BLaER1 (cell line): ENCODE data around the gene DHX15.

ENCODE experiments used
- H3K27ac ChIP-seq: shearing (Covaris generic); formaldehyde crosslinking; 2 replicates; pipeline ENCODE4 v1.8.1; 2022
- H3K27me3 ChIP-seq: shearing (Covaris generic); formaldehyde crosslinking; 2 replicates; pipeline ENCODE4 v1.8.1; 2022
- H3K36me3 ChIP-seq: shearing (Covaris generic); formaldehyde crosslinking; 2 replicates; pipeline ENCODE4 v1.8.1; 2022
- H3K4me1 ChIP-seq: shearing (Covaris generic); formaldehyde crosslinking; 2 replicates; pipeline ENCODE4 v1.8.1; 2022
- H3K4me2 ChIP-seq: shearing (Covaris generic); formaldehyde crosslinking; 2 replicates; pipeline ENCODE4 v1.8.1; 2022
- H3K4me3 ChIP-seq: shearing (Covaris generic); formaldehyde crosslinking; 2 replicates; pipeline ENCODE4 v1.8.1; 2022
- H3K9ac ChIP-seq: shearing (Covaris generic); formaldehyde crosslinking; 2 replicates; pipeline ENCODE4 v1.8.1; 2022
- H3K9me3 ChIP-seq: shearing (Covaris generic); formaldehyde crosslinking; 2 replicates; pipeline ENCODE4 v1.8.1; 2022
- H4K20me1 ChIP-seq: shearing (Covaris generic); formaldehyde crosslinking; 2 replicates; pipeline ENCODE4 v1.8.1; 2022
- Cebpa-rat ChIP-seq: shearing (Covaris generic); IDR thresholded peaks from 2 replicates; pipeline ENCODE4 v1.8.1; 2022

The DHX15 gene

DNA sequence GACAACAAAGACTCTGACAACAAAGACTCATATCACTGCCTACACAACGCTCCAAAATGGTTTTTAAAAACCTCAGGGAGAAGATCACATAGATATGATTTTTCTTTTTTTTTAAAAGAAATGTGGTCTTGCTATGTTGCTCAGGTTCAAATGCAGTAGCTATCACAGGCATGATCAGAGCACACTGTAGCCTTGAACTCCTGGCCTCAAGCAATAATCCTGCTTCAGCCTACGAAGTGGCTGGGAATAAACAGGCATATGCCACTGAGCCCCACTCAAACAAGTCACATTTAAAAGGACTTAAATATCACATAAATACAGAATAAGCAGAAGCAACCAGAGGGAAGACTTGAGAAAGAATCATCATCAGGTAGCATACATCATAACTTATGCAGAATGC lies 14.7 kb downstream of the DHX15 start:
- TF ChIP-seq Cebpa-rat, result no peak
- H3K4me3 ChIP-seq, result no peak overlapping the region
- H3K27ac ChIP-seq, result no peak overlapping the region
- no peak overlapping the region for H3K9ac ChIP-seq
- H3K9me3 ChIP-seq, result peaks cover 4% of the 10 kb centered on the region; the same call in 1 of the 2 replicates
- H3K36me3 ChIP-seq, result peaks cover 98% of the 10 kb centered on the region
- no peaks in the 10 kb centered on the region; the same call in 1 of the 2 replicates for H3K4me1 ChIP-seq
- no peaks in the 10 kb centered on the region for H3K27me3 ChIP-seq
- H3K4me2 ChIP-seq, result no peak overlapping the region
- H4K20me1 ChIP-seq, result peaks cover 100% of the 10 kb centered on the region

DNA sequence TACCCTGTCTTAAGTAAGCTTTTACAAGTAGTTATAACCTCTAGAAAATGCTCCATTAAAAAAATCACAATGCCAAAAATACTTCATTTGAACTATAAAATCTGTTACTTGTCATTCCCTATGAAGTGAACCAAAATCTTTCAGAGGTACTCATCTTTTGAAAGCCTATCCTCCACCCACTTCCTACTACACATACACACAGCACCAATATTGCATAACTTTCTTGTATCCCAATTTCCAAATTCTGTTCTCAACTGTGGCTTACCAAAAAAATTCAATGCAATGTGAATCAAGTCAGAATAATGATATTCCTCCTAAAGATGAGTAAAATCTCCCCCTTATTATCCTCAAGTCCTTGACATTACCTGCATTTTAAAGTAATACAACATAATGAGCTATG lies 15.9 kb downstream of the DHX15 start:
- Histone ChIP-seq H3K27me3 (no peaks in the 10 kb centered on the region), H3K4me2 (no peak overlapping the region), H3K9me3 (peaks cover 4% of the 10 kb centered on the region; the same call in 1 of the 2 replicates), H4K20me1 (peaks cover 100% of the 10 kb centered on the region), H3K36me3 (peaks cover 98% of the 10 kb centered on the region), H3K27ac (no peak overlapping the region), H3K4me3 (no peak overlapping the region), H3K4me1 (no peaks in the 10 kb centered on the region; the same call in 1 of the 2 replicates), H3K9ac (no peak overlapping the region)
- TF ChIP-seq Cebpa-rat, result no peak

DNA sequence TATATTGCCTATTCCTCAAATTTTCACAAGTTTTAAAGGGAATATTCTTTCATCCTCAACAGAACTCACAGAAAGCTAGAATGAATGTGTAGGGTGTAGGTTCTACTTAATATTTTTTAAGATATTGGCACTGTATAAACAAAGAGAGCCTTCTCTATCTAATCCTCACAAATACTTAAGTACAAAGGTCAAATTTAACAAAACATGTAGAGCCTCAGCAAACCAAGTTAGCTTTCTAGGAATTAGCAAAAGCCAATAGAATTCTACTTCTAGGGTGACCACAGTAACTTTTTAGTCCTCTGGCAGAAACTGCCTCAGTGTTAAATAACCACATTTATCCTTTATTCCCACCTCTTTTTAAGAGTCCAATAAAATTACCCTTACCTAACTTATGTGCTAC lies 19.3 kb downstream of the DHX15 start:
- Histone ChIP-seq H3K4me3 (no peak overlapping the region), H3K27ac (no peak overlapping the region), H4K20me1 (peaks cover 100% of the 10 kb centered on the region), H3K9me3 (peaks cover 5% of the 10 kb centered on the region), H3K27me3 (no peaks in the 10 kb centered on the region), H3K4me2 (no peak overlapping the region), H3K4me1 (no peaks in the 10 kb centered on the region), H3K9ac (no peak overlapping the region), H3K36me3 (peaks cover 95% of the 10 kb centered on the region)
- no peak for TF ChIP-seq Cebpa-rat

DNA sequence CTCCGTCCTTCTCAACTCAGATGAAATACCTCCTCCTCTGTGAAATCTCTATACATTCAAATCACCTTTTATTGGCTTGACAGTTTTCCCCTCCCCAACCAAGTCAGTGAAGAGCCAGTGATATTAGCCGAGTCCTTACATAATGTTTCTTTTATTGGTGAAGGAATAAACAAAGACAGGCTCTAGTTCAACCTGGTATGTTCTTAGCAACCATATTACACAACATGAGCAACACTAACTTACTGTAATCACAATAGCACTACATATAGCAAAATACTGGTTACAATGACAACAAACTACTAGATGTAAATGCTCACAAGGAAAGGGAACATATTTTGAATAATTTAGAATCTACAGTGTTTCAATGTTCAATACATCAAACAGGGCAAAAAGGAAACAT lies 19.9 kb downstream of the DHX15 start:
- Histone ChIP-seq H3K4me1 (no peaks in the 10 kb centered on the region), H3K4me2 (no peak overlapping the region), H3K9me3 (peaks cover 5% of the 10 kb centered on the region), H3K27ac (no peak overlapping the region), H3K27me3 (no peaks in the 10 kb centered on the region), H4K20me1 (peaks cover 100% of the 10 kb centered on the region), H3K36me3 (peaks cover 95% of the 10 kb centered on the region), H3K9ac (no peak overlapping the region), H3K4me3 (no peak overlapping the region)
- TF ChIP-seq Cebpa-rat, result no peak

DNA sequence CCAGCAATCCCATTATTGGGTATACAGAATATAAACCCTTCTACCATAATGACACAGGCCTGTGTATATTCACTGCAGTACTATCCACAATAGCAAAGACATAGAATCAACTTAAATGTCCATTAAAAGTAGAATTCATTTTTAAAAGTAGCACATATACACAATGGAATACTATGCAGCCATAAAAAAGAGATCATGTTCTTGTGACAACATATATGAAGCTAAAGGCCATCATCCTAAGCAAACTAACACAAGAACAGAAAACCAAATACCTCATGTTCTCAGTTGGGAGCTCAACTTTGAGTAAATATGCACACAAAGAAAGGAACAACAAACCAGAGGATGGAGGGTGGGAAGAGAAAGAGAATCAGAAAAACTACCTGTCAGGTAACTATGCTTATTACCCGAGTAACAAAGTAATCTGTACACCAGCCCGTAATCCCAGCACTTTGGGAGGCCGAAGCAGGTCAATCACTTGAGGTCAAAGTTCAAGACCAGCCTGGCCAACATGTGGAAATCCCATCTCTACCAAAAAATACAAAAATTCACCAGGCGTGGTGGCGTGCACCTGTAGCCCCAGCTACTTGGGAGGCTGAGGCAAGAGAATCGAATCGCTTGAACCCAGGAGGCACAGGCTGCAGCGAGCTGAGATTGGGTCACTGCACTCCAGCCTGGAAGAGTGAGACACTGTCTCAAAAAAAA lies 22.8 kb downstream of the DHX15 start:
- Histone ChIP-seq H3K4me1 (peaks cover 12% of the 10 kb centered on the region), H3K36me3 (peaks cover 83% of the 10 kb centered on the region), H3K9ac (no peak overlapping the region), H3K27ac (no peak overlapping the region), H3K9me3 (peaks cover 5% of the 10 kb centered on the region), H3K4me2 (no peak overlapping the region), H3K4me3 (no peak overlapping the region), H4K20me1 (peaks cover 100% of the 10 kb centered on the region), H3K27me3 (no peaks in the 10 kb centered on the region)
- TF ChIP-seq Cebpa-rat, result no peak

DNA sequence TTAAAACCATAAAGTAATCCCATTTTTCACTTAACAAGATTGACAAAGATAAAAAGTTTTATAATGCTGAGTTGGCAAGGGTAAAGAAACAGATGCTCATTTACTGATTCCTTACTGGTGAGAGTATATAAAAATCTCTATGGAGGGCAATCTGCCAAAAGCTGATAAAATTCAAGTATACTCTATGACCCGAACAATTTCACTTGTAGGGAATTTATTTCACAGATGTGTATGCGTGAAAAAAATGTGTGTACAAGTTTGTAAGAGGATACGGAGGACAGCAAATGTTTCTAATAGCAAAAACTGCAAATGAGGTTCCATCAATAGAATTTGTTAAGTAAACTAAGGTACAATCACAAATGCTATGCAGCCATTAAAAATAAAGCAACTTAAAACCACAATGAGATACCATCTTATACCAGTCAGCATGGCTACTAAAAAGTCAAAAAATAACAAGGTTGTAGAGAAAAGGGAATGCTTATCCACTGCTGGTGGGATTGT lies 23.4 kb downstream of the DHX15 start:
- TF ChIP-seq Cebpa-rat, result no peak
- H4K20me1 ChIP-seq, result peaks cover 100% of the 10 kb centered on the region
- peaks cover 12% of the 10 kb centered on the region for H3K4me1 ChIP-seq
- peaks cover 83% of the 10 kb centered on the region for H3K36me3 ChIP-seq
- no peak overlapping the region for H3K4me3 ChIP-seq
- H3K4me2 ChIP-seq, result no peak overlapping the region
- H3K27me3 ChIP-seq, result no peaks in the 10 kb centered on the region
- H3K27ac ChIP-seq, result no peak overlapping the region
- H3K9me3 ChIP-seq, result peaks cover 5% of the 10 kb centered on the region
- no peak overlapping the region for H3K9ac ChIP-seq

DNA sequence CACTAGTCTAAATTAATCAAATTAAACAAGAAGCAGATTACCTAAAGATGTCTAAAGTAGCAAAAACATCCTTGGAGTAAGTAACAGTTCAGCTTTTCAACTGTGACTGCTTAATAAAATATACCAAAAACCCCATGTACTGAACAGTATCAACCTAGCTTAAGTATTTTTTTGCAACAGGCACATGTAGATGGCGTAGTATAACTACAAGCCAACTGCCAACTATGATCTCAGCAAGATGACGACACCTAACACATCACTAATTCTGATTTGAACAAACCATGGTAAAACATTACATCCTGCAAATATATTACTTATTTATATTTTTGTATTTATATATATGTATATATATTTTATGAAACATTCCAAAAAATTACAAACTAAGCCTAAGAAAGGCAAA lies 24.5 kb downstream of the DHX15 start:
- no peak for TF ChIP-seq Cebpa-rat
- Histone ChIP-seq H3K9ac (no peak overlapping the region), H3K27me3 (no peaks in the 10 kb centered on the region), H3K36me3 (peaks cover 79% of the 10 kb centered on the region), H3K4me1 (peaks cover 12% of the 10 kb centered on the region), H3K4me2 (no peak overlapping the region), H3K9me3 (peaks cover 5% of the 10 kb centered on the region), H3K4me3 (no peak overlapping the region), H3K27ac (no peak overlapping the region), H4K20me1 (peaks cover 100% of the 10 kb centered on the region)

DNA sequence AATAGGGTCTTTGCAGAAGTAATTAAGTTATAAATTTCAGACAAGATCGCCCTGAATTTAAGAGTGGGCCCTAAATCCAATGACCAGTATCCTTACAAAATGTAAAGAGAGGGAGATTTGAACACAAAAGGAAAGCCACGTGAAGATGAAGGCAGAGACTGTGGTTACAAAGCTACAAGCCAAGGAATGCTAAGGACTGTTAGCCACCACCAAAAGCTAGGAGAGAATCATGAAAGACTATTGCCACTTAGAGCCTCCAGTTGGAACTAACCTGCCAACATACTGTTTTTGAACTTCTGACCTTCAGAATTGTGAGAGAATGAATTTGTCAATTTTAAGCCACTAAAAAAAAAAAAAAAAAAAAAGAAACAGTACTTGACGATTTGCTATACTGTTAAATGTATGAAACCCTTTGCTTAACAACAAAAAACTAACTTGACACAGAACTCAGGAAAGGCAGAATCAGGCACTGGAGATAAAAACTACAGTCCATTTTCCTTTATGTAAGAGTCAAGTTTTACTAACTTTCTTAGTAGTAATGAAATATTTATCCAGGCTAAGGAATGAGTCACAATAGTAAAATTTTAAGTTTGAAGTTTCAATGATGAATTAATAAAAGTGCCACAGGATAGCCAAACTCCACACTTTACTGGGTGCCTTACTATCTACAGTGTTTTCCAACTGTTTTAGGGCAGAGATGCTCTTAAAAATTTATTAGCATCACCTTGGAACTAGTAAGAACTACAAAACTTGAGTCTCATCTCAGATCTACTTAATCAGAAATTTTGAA lies 25.1 kb downstream of the DHX15 start:
- no peak for TF ChIP-seq Cebpa-rat
- peaks cover 12% of the 10 kb centered on the region for H3K4me1 ChIP-seq
- no peak overlapping the region for H3K4me3 ChIP-seq
- H3K4me2 ChIP-seq, result no peak overlapping the region
- H3K9ac ChIP-seq, result no peak overlapping the region
- H3K27me3 ChIP-seq, result no peaks in the 10 kb centered on the region
- H3K9me3 ChIP-seq, result peaks cover 5% of the 10 kb centered on the region
- no peak overlapping the region for H3K27ac ChIP-seq
- H3K36me3 ChIP-seq, result peaks cover 79% of the 10 kb centered on the region
- peaks cover 100% of the 10 kb centered on the region for H4K20me1 ChIP-seq

DNA sequence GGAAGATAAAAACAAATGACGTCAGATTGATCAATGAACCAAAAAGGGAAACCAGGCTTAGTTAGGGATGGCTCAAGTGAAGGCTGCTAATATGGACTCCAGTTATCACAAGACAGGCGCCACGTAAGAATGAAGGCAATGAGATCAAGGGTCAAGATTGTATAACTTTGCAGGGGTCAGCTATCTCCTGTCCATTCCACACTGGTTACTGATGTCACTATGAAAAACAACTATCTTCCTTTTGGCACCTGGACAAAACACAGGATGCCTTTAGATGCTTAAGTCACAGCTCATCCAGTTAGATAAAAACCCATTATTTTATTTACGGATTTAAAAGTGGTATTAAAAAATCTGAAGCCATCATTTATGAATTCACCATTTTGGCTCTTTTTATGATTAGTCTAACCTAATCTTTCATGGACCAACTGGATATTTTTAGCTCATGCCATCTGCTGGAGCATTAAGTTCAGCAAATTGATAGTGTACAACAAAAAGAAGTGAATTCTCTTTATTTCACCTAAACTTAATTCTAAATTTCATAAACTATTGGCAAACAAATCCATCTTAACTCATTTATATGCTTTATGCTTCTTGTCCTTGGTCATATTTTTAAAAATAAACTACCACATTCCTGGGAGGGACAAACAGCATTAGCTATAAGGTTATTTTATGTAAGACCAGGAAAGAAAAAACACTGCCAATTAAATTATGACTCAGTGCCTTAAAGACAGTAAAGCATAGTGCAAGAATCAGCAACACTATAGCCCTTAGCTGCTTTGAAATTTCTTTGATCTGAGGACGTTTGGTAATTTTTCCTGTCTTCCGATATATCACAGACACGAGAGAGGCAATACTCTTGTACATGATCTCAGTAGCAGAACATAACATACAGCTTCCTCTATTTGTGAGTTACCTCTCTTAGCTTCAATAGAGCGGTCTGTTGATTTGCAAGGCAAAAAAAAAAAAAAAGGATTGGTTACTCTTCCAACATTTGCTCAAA lies 27.0 kb downstream of the DHX15 start:
- no peak for TF ChIP-seq Cebpa-rat
- Histone ChIP-seq H3K36me3 (peaks cover 80% of the 10 kb centered on the region), H3K27ac (no peak overlapping the region), H3K27me3 (no peaks in the 10 kb centered on the region), H3K4me2 (no peak overlapping the region; the same call in 1 of the 2 replicates), H3K9ac (no peak overlapping the region), H4K20me1 (peaks cover 100% of the 10 kb centered on the region), H3K4me1 (peaks cover 12% of the 10 kb centered on the region), H3K4me3 (no peak overlapping the region), H3K9me3 (peaks cover 5% of the 10 kb centered on the region)
